BJ (cell line): ENCODE results near the gene TMEM178B. TPM values are rescaled to one million over a fixed set of nuclear protein-coding genes. Genes with fewer than 3 reads are reported as not detected.

Experiments
- CTCF ChIA-PET: fragments of 350-600 bp; formaldehyde crosslinking; extraction: SDS; loops from one replicate; lab custom pipeline; 2021; ENCODE audit warnings: antibody characterized with exemption, inconsistent platforms; lab: Yijun Ruan, JAX
- POLR2A ChIA-PET: fragments of 300-600 bp; sonication (Branson Sonifier 250); formaldehyde crosslinking; extraction: SDS; loops from one replicate; lab custom pipeline; 2021; ENCODE audit warnings: antibody characterized with exemption; lab: Charles Lee
- DNase-seq: peaks from one replicate; pipeline ENCODE4 v3.0.0-alpha.2; 2011; ENCODE audit warnings: low read depth
- H3K27me3 ChIP-seq: 2 replicates; pipeline ENCODE4 v1.6.0; 2011; ENCODE audit warnings: low read length; ENCODE audit not compliant: control insufficient read depth, insufficient read depth
- H3K36me3 ChIP-seq: 2 replicates; pipeline ENCODE4 v1.5.1; 2011; ENCODE audit warnings: low read length; ENCODE audit not compliant: control insufficient read depth, insufficient read depth
- H3K4me3 ChIP-seq: 2 replicates; pipeline ENCODE4 v1.5.1; 2011; ENCODE audit warnings: low read depth, mild to moderate bottlenecking, control low read depth, low read length
- CTCF ChIP-seq: IDR thresholded peaks from 2 replicates; pipeline ENCODE4 v1.5.1; 2011; ENCODE audit warnings: low read depth, mild to moderate bottlenecking, control low read depth, inconsistent platforms, low read length, moderate library complexity; ENCODE audit not compliant: insufficient read depth
- polyA plus RNA-seq: library from polyadenylated mRNA; depleted of rRNA; stranded (reverse); fragments of >200 nt; gene quantifications from 2 replicates; pipeline ENCODE4 v1.2.3, GENCODE V29; 2011

TMEM178B gene
- polyA plus RNA-seq, 1 experiment = 0.43 TPM

DNA sequence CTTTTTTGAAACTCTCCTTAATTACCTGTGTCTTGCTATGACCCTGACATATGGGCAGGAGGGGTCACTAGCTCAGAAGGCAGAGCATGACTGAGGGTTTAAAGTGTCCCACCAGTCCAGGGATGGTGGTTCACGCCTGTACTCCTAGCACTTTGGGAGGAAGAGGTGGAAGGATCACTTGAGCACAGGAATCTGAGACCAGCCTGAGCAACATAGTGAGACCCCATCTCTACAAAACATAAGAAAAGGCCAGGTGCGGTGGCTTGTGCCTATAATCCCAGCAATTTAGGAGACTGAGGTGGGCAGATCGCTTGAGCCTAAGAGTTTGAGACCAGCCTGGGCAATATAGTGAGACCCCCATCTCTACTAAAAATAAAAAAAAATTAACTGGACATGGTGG lies 133.8 kb downstream of the TMEM178B start:
- Histone ChIP-seq H3K27me3 (no peaks in the 10 kb centered on the region), H3K4me3 (no peak overlapping the region), H3K36me3 (no peaks in the 10 kb centered on the region)
- CTCF ChIA-PET = no interaction called here
- no peak for DNase-seq
- TF ChIP-seq CTCF = no peak
- POLR2A ChIA-PET = no interaction called here

DNA sequence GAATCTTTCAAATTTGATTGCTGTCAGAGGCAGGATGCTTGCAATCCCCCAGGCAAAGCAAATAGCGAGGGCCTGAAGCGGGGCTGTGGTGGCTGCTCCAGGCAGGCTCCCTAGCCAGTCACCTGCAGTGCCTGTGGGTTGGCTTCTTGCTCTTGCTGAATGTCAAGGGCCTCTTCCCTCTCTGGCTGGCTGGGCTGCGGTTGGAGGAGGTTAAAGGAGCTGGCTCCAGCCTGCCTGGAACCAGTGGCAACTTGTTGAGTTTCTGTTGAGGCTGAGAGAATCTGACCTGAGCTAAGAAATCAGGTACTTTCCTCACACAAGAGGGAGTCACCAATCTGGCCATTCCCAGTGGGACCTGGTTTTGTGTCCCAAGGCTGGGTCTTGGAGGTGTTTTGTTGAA lies 134.7 kb downstream of the TMEM178B start:
- DNase-seq = no peak
- no peaks in the 10 kb centered on the region for H3K36me3 ChIP-seq
- TF ChIP-seq CTCF = no peak
- H3K27me3 ChIP-seq = no peaks in the 10 kb centered on the region
- POLR2A ChIA-PET = no interaction called here
- no peak overlapping the region for H3K4me3 ChIP-seq
- CTCF ChIA-PET = no interaction called here

DNA sequence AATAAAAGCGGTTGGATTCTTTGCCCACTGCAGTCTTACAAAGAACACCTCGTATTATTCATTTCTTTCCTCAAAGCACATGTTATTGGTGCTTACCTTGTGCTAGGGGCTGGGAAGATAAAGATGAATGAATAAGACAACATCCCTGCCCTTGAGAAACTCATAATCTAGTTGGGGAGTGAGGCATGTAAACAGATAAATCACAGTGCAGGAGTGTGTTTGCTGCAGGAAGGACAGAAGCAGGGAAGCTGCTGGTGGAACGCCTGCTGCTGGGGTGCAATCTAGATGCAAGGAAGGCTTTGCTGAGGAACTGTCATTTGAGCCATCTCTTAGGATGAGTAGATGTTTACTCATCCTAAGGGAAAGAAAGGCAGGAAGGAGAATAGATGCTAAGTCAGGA lies 135.6 kb downstream of the TMEM178B start:
- ChIA-PET CTCF (no interaction called here), POLR2A (no interaction called here)
- no peak overlapping the region for H3K4me3 ChIP-seq
- TF ChIP-seq CTCF = no peak
- H3K27me3 ChIP-seq = no peaks in the 10 kb centered on the region
- no peaks in the 10 kb centered on the region for H3K36me3 ChIP-seq
- DNase-seq = no peak

GRCh38 chr7:141210862-141211261 lies 137.0 kb downstream of the TMEM178B start:
- Histone ChIP-seq H3K36me3 (no peaks in the 10 kb centered on the region), H3K27me3 (no peaks in the 10 kb centered on the region), H3K4me3 (no peak overlapping the region)
- TF ChIP-seq CTCF = no peak
- no peak for DNase-seq
- POLR2A ChIA-PET = no interaction called here
- CTCF ChIA-PET = no interaction called here

DNA sequence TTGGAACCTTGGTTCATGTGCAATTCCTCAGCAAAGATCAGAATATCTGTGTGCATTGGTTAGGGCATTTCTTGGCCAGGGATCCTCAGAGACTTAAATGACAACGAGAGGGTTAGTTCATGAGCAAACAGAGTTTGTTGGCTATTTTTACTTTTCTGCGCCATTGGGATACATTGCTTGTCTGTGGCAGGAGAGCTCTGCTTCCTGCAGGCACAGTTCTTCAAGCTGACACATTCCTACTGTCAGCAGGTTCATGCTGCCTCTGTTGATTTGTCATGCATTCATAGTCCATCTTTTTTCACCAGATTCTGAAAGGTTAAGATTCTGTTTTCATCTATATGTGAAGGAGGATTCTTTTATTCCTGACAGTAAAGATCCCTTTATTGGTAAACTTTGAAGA lies 139.4 kb downstream of the TMEM178B start:
- H3K27me3 ChIP-seq = no peaks in the 10 kb centered on the region
- CTCF ChIA-PET = interaction anchor here (0.9 to 1.6 kb wide), 2 partner anchors 10 to 240 kb away, joined by 3 read pairs; no protein-coding TSS in a partner anchor

More for the DNA sequence above, 139.4 kb downstream of the TMEM178B start:
- POLR2A ChIA-PET = no interaction called here
- TF ChIP-seq CTCF = no peak
- DNase-seq = no peak
- H3K4me3 ChIP-seq = no peak overlapping the region
- no peaks in the 10 kb centered on the region for H3K36me3 ChIP-seq
